ENCODE results near the gene PDZRN3.

PDZRN3 gene

GRCh38 chr3:73664389-73664788, 39.6 kb upstream of the PDZRN3 start:
- no peak for DNase-seq (ENCODE audit: low read depth, low spot score)
- no peak overlapping the region for H3K4me3 ChIP-seq (ENCODE audit: low read depth, low read length)
- in situ Hi-C loops (cut with HindIII; ENCODE audit: low sequenced_read_pairs) = no loop called here
- no peak for TF ChIP-seq CTCF (IDR thresholded peaks at IDR 0.05; ENCODE audit: low read depth, low read length)

- TF ChIP-seq CTCF (IDR thresholded peaks at IDR 0.05; ENCODE audit: low read depth, low read length) = no peak
- H3K4me3 ChIP-seq (ENCODE audit: low read depth, low read length) = no peak overlapping the region
- in situ Hi-C loops (cut with HindIII; ENCODE audit: low sequenced_read_pairs) = no loop called here
- no peak for DNase-seq (ENCODE audit: low read depth, low spot score)
These were observed 38.8 kb upstream of the PDZRN3 start for GRCh38 chr3:73663495-73663894.

GRCh38 chr3:73661265-73661664, 36.5 kb upstream of the PDZRN3 start:
- in situ Hi-C loops (cut with HindIII; ENCODE audit: low sequenced_read_pairs) = no loop called here
- no peak overlapping the region for H3K4me3 ChIP-seq (ENCODE audit: low read depth, low read length)
- TF ChIP-seq CTCF (IDR thresholded peaks at IDR 0.05; ENCODE audit: low read depth, low read length) = no peak
- DNase-seq (ENCODE audit: low read depth, low spot score) = peak; percentile 80

- DNase-seq (ENCODE audit: low read depth, low spot score) = no peak
- in situ Hi-C loops (cut with HindIII; ENCODE audit: low sequenced_read_pairs) = no loop called here
- TF ChIP-seq CTCF (IDR thresholded peaks at IDR 0.05; ENCODE audit: low read depth, low read length) = no peak
- no peak overlapping the region for H3K4me3 ChIP-seq (ENCODE audit: low read depth, low read length)
These were observed 33.5 kb upstream of the PDZRN3 start for GRCh38 chr3:73658227-73658626.

GRCh38 chr3:73657186-73657585, 32.4 kb upstream of the PDZRN3 start:
- in situ Hi-C loops (cut with HindIII; ENCODE audit: low sequenced_read_pairs) = no loop called here
- H3K4me3 ChIP-seq (ENCODE audit: low read depth, low read length) = no peak overlapping the region
- DNase-seq (ENCODE audit: low read depth, low spot score) = no peak
- TF ChIP-seq CTCF (IDR thresholded peaks at IDR 0.05; ENCODE audit: low read depth, low read length) = no peak

- H3K4me3 ChIP-seq (ENCODE audit: low read depth, low read length) = no peak overlapping the region
- peak; percentile 63 for DNase-seq (ENCODE audit: low read depth, low spot score)
- in situ Hi-C loops (cut with HindIII; ENCODE audit: low sequenced_read_pairs) = no loop called here
- no peak for TF ChIP-seq CTCF (IDR thresholded peaks at IDR 0.05; ENCODE audit: low read depth, low read length)
These were observed 31.6 kb upstream of the PDZRN3 start for GRCh38 chr3:73656241-73656890.
